ENCODE measurements around the gene SRRM3.
"Not testable (repeated sequence)": the region's sequence is repeated elsewhere in the genome, so short reads cannot be mapped to it uniquely, and the experiment has no call there.

SRRM3 gene

DNA sequence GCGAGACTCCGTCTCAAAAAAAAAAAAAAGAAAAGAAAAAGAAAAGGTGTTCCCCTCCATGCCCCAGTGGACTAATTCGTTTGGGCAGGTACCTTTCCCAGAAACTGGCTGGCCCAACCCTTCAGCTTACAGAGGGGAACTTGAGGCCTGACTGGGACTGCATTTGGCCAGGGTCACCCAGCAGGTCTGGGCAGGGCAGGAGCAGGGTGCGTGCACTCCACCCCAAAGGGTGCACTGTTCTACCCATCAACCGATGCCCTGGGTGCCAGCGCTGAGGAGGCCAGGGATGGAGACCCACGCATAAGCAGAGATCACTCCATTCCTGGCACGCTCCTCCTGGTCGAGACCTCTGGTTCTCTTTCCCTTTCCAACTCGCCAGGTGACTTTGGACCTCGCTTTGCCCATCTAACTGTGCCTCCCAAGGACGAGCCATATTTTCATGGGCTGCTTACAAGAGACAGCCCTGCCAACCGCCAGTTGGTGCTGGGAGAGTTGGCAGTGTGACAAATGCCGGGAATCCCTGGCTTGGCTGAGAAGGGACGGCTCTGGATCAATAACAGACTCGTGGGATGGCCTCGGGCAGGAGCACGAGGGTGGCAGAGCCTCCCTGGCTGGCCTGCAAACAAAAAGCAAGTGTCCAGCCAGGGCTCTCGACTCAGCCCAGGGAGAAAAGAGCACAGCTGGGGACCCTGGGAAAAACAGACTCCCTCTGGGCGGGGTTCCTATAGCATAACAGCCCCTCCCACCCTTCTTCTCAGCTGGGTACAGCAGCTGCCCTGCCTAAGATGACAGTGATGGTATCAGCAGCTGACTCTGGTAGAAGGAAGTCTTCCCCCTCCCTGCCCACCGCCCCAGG lies 108.6 kb downstream of the SRRM3 start:
- no peak overlapping the region for H3K4me3 ChIP-seq (ENCODE audit: low read depth, low read length)
- H3K27me3 ChIP-seq (ENCODE audit: control insufficient read depth, insufficient read depth, low read length) = no peaks in the 10 kb centered on the region
- H3K9me3 ChIP-seq (ENCODE audit: control insufficient read depth, insufficient read depth, low read length) = no peaks in the 10 kb centered on the region
- no peak overlapping the region for H3K9ac ChIP-seq (ENCODE audit: low read depth, low read length)
- no peak overlapping the region for H3K27ac ChIP-seq (ENCODE audit: low read depth, low read length)
- no peaks in the 10 kb centered on the region for H3K36me3 ChIP-seq (ENCODE audit: control insufficient read depth, insufficient read depth, low read length)
- H3K4me1 ChIP-seq (ENCODE audit: control insufficient read depth, insufficient read depth, low read length) = peaks cover 5% of the 10 kb centered on the region; the same call in 1 of the 2 replicates

DNA sequence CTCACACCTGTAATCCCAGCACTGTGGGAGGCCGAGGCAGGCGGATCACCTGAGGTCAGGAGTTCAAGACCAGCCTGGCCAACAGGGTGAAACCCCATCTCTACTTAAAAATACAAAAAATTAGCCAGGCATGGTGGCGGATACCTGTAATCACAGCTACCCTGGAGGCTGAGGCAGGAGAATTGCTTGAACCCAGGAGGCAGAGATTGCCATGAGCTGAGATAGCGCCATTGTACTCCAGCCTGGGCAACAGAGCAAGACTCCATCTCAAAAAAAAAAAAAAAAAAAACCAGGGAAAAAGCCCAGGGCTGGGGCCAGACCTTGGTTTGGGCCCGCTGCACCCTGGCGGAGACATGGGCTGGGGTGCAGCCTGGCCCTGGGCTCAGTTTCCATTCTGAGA lies 110.1 kb downstream of the SRRM3 start:
- not testable (repeated sequence) for H3K36me3 ChIP-seq (ENCODE audit: control insufficient read depth, insufficient read depth, low read length); H3K4me1 ChIP-seq (ENCODE audit: control insufficient read depth, insufficient read depth, low read length); H3K27ac ChIP-seq (ENCODE audit: low read depth, low read length); H3K9me3 ChIP-seq (ENCODE audit: control insufficient read depth, insufficient read depth, low read length); H3K27me3 ChIP-seq (ENCODE audit: control insufficient read depth, insufficient read depth, low read length); H3K4me3 ChIP-seq (ENCODE audit: low read depth, low read length); H3K9ac ChIP-seq (ENCODE audit: low read depth, low read length)

DNA sequence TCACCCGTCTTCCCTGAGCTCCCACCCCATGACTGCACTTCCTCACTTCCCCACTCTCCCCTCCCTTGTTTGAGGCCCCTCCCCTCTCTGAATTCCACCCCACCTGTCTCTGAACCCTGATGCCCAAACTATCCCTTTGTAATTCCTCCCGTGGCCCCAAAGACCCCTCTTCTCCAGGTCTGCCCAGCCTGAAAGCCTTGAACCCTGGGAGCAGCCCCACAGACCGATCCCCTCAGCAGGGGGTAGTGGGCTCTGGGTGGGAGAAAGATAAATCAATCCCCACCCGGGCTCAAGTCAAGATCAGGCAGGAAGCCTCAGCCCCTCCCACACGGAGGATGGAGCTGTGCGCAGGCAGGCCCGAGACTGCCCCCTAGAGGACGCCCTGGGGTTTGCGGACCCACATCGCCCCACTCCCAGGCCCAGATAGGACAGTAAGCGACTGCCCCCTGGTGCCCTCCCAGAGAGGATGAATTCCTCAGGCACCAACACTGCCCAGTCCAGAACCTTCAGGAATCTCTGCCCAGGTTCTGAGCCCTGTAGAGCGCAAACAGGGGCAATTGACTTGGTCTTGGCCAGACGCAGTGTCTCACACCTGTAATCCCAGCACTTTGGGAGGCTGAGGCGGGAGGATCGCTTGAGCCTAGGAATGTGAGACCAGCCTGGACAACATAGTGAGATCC lies 112.5 kb downstream of the SRRM3 start:
- no peak overlapping the region for H3K27ac ChIP-seq (ENCODE audit: low read depth, low read length)
- H3K4me3 ChIP-seq (ENCODE audit: low read depth, low read length) = peak overlapping the region; percentile 57

DNA sequence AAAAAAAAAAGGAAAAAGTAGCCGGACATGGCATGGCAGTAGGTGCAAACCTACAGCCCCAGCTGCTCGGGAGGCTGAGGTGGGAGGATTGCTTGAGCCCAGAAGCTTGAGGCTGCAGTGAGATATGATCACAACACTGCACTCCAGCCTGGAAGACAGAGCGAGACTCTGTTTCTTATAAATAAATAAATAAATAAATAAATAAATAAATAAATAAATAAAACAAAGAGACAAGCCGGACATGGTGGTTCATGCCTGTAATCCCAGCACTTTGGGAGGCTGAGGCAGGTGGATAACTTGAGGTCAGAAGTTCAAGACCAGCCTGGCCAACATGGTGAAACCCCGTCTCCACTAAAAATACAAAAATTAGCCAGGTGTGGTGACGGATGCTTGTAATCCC lies 113.0 kb downstream of the SRRM3 start:
- peaks cover 13% of the 10 kb centered on the region for H3K4me1 ChIP-seq (ENCODE audit: control insufficient read depth, insufficient read depth, low read length)
- H3K9ac ChIP-seq (ENCODE audit: low read depth, low read length); H3K36me3 ChIP-seq (ENCODE audit: control insufficient read depth, insufficient read depth, low read length); H3K27ac ChIP-seq (ENCODE audit: low read depth, low read length); H3K9me3 ChIP-seq (ENCODE audit: control insufficient read depth, insufficient read depth, low read length); H3K27me3 ChIP-seq (ENCODE audit: control insufficient read depth, insufficient read depth, low read length); H3K4me3 ChIP-seq (ENCODE audit: low read depth, low read length): not testable (repeated sequence)

More for the DNA sequence above, 112.5 kb downstream of the SRRM3 start:
- H3K9ac ChIP-seq (ENCODE audit: low read depth, low read length) = no peak overlapping the region
- H3K27me3 ChIP-seq (ENCODE audit: control insufficient read depth, insufficient read depth, low read length) = no peaks in the 10 kb centered on the region
- H3K4me1 ChIP-seq (ENCODE audit: control insufficient read depth, insufficient read depth, low read length) = peaks cover 11% of the 10 kb centered on the region
- no peaks in the 10 kb centered on the region for H3K36me3 ChIP-seq (ENCODE audit: control insufficient read depth, insufficient read depth, low read length)
- H3K9me3 ChIP-seq (ENCODE audit: control insufficient read depth, insufficient read depth, low read length) = no peaks in the 10 kb centered on the region

DNA sequence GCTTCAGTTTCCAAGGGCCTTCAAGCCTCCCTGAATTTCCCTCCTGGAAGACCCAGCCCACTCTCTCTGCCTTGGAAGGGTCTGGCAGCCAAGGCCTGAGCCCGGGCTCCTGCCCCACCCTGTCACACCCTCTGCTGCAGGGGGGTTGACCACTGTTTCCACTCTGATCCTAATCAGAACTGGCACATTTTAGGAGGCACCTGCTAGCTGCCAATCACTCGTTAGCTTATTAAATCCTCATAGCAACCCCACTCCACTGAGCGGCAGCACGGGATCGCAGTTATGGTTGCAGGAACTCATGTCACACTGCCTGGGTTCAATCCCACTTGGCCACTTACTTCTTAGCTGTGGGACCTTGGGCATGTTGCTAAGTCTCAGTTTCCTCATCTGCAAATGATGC lies 113.7 kb downstream of the SRRM3 start:
- H3K4me3 ChIP-seq (ENCODE audit: low read depth, low read length) = no peak overlapping the region
- H3K9ac ChIP-seq (ENCODE audit: low read depth, low read length) = no peak overlapping the region
- H3K4me1 ChIP-seq (ENCODE audit: control insufficient read depth, insufficient read depth, low read length) = peaks cover 13% of the 10 kb centered on the region
- no peak overlapping the region for H3K27ac ChIP-seq (ENCODE audit: low read depth, low read length)
- H3K36me3 ChIP-seq (ENCODE audit: control insufficient read depth, insufficient read depth, low read length) = no peaks in the 10 kb centered on the region
- H3K27me3 ChIP-seq (ENCODE audit: control insufficient read depth, insufficient read depth, low read length) = no peaks in the 10 kb centered on the region
- H3K9me3 ChIP-seq (ENCODE audit: control insufficient read depth, insufficient read depth, low read length) = no peaks in the 10 kb centered on the region

DNA sequence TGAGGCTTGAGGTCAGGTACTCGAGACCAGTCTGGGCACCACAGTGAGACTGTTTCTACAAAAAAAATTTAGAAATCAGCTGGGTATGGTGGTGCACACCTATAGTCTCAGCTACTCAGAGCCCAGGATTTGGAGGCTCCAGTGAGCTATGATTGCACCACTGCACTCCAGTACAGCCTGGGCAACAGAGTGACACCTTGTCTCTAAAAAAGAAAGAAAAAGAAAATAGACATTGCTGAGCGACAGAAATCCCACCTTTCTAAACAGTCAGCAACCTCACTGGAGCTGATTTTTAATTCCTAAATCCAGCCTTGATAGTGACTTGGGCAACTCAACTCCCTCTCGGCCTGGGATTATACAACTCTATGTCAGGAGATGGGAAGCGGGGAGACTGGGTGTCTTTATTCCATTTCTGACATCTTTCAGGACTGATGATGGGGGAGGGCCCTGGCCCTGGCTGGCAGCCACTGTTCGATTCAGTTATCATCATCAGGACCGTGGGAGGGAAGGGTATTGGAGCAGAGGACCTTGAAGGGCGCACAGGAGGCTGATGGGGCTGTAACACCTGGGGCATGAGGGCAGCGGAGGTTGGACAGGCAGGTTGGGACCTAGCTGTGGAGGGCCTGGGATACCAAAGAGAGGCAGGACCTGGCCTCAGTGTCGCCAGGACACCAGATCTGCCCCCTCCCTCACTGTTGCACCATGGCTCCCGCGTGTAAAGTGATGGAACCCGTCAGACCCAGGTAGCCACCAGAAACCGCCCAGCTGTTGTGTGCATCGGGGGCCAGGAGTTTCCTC lies 115.5 kb downstream of the SRRM3 start:
- Histone ChIP-seq H3K4me3 (ENCODE audit: low read depth, low read length) (peak overlapping the region; percentile 45), H3K9ac (ENCODE audit: low read depth, low read length) (peak overlapping the region; percentile 24; the same call in 1 of the 2 replicates), H3K27me3 (ENCODE audit: control insufficient read depth, insufficient read depth, low read length) (no peaks in the 10 kb centered on the region), H3K9me3 (ENCODE audit: control insufficient read depth, insufficient read depth, low read length) (no peaks in the 10 kb centered on the region), H3K27ac (ENCODE audit: low read depth, low read length) (peak overlapping the region; percentile 78), H3K4me1 (ENCODE audit: control insufficient read depth, insufficient read depth, low read length) (peaks cover 13% of the 10 kb centered on the region), H3K36me3 (ENCODE audit: control insufficient read depth, insufficient read depth, low read length) (no peaks in the 10 kb centered on the region; the same call in 1 of the 2 replicates)

DNA sequence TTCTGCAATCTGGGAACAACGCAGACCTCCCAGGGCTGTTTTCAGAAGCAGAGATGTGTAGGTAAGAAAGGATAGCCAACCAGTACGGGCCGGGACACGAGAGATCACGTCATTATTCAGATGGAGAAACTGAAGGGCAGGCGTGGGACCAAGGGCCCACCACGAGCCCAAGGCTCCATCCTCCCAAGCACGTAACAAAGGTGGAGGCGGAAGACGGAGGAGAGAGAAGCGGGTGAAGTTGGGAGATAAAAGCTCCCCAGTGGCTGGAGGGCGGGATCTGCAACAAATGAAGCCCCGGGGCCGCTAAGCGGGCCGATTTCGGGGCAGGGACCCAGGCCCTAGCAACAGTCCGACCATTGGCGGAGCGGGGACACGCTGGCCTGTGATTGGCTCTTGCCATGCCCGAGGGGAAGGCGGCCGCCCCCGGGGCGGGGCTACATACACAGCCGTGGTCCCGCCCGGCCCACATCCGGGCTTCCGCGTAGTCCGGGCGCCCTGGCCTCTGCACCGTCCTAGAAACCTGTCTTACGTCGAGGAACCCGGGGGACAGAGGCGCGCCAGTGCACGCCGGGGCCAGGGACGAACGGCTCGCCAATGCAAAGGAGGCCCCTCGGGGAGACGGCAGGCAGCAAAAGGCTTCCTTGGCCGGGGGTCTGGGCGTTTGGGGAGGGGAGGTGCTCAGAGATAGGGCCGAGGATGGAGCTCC lies 116.2 kb downstream of the SRRM3 start:
- Histone ChIP-seq H3K4me1 (ENCODE audit: control insufficient read depth, insufficient read depth, low read length) (peaks cover 13% of the 10 kb centered on the region), H3K4me3 (ENCODE audit: low read depth, low read length) (peak overlapping the region; percentile 70), H3K9me3 (ENCODE audit: control insufficient read depth, insufficient read depth, low read length) (no peaks in the 10 kb centered on the region), H3K27ac (ENCODE audit: low read depth, low read length) (peak overlapping the region; percentile 91), H3K9ac (ENCODE audit: low read depth, low read length) (peak overlapping the region; percentile 66), H3K36me3 (ENCODE audit: control insufficient read depth, insufficient read depth, low read length) (peaks cover 3% of the 10 kb centered on the region; the same call in 1 of the 2 replicates), H3K27me3 (ENCODE audit: control insufficient read depth, insufficient read depth, low read length) (no peaks in the 10 kb centered on the region)

DNA sequence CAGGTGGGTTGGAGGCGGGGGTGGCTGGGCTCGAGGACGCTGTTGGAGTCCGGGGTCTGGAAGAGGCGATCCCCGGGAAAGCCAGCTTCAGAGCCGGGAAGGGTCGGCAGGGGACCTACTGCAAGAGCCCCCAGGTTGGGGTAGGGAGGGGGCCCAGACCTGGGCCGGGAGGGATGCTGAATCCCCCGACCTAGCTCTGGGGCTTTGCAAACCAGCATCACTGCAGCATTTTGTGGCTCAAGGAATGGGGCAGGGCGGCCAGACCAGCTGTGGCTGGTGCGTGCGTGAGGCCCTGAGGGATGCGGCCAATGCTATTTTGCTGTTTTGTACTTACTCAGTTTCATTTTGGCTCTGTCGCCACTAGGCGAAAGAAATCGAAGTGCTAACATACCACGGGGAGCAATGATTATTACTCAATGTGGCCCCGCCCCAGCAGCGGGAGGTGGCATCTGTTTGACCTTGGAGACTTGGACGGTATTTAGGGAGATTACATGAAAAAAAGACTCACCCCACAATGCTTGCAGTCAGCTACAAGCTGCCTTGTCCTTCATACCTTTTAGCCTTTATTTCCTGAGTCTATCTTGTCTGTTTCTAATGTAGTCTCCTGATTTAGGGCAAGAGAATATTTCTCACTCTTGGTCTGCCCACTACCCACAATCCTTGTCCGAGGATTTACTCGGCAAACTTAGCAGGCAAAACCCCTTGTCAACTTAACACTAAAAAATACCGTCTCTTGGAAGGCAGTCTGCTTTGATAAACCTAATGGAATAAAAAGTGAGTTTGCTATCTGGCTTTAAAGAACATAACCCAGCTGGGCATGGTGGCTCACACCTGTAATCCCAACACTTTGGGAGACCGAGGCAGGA lies 117.0 kb downstream of the SRRM3 start:
- peaks cover 9% of the 10 kb centered on the region; the same call in 1 of the 2 replicates for H3K36me3 ChIP-seq (ENCODE audit: control insufficient read depth, insufficient read depth, low read length)
- peak overlapping the region; percentile 91 for H3K27ac ChIP-seq (ENCODE audit: low read depth, low read length)
- H3K4me3 ChIP-seq (ENCODE audit: low read depth, low read length) = peak overlapping the region; percentile 70
- H3K9ac ChIP-seq (ENCODE audit: low read depth, low read length) = peak overlapping the region; percentile 66
- peaks cover 13% of the 10 kb centered on the region for H3K4me1 ChIP-seq (ENCODE audit: control insufficient read depth, insufficient read depth, low read length)
- no peaks in the 10 kb centered on the region for H3K27me3 ChIP-seq (ENCODE audit: control insufficient read depth, insufficient read depth, low read length)
- H3K9me3 ChIP-seq (ENCODE audit: control insufficient read depth, insufficient read depth, low read length) = no peaks in the 10 kb centered on the region

DNA sequence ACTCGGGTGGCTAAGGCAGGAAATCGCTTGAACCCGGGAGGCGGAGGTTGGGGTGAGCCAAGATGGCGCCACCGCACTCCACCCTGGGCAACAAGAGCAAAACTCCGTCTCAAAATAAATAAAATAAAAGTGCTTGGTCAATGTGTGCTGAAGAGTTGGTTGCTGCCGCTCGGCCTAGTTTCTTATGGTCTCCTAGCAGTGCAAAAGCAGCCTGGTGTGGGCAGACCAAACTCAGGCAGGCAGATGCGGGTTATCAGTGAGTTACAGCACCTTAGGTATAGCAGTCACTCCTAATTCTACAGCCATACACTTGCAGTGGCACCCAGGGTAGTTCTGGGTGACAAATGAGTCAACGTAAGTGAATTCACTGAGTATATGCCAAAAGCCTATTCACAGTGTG lies 123.4 kb downstream of the SRRM3 start:
- no peak overlapping the region for H3K4me3 ChIP-seq (ENCODE audit: low read depth, low read length)
- no peak overlapping the region for H3K27ac ChIP-seq (ENCODE audit: low read depth, low read length)
- peaks cover 62% of the 10 kb centered on the region for H3K36me3 ChIP-seq (ENCODE audit: control insufficient read depth, insufficient read depth, low read length)
- H3K9ac ChIP-seq (ENCODE audit: low read depth, low read length) = no peak overlapping the region
- no peaks in the 10 kb centered on the region for H3K27me3 ChIP-seq (ENCODE audit: control insufficient read depth, insufficient read depth, low read length)
- no peaks in the 10 kb centered on the region for H3K9me3 ChIP-seq (ENCODE audit: control insufficient read depth, insufficient read depth, low read length)
- no peaks in the 10 kb centered on the region for H3K4me1 ChIP-seq (ENCODE audit: control insufficient read depth, insufficient read depth, low read length)

DNA sequence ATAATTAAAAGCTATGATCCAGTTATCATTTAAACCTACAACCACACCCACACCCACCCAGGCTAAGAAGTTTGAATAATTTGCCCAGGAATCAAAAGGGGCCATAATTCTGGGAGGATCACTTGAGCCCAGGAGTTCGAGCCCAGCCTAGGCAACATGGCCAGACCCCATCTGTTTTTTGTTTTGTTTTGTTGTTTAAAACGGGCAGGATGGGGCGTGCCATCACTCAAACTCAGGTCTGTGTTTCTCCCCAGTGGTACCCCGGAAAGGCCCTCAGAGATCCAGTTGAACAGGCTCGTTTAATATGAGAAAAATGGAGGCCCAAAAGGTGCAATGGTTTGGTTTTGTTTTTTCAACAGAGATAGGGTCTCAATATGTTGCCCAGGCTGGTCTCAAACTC lies 124.1 kb downstream of the SRRM3 start:
- Histone ChIP-seq H3K4me1 (ENCODE audit: control insufficient read depth, insufficient read depth, low read length) (no peaks in the 10 kb centered on the region), H3K9ac (ENCODE audit: low read depth, low read length) (no peak overlapping the region), H3K4me3 (ENCODE audit: low read depth, low read length) (no peak overlapping the region), H3K9me3 (ENCODE audit: control insufficient read depth, insufficient read depth, low read length) (no peaks in the 10 kb centered on the region), H3K27ac (ENCODE audit: low read depth, low read length) (no peak overlapping the region), H3K27me3 (ENCODE audit: control insufficient read depth, insufficient read depth, low read length) (no peaks in the 10 kb centered on the region), H3K36me3 (ENCODE audit: control insufficient read depth, insufficient read depth, low read length) (peaks cover 69% of the 10 kb centered on the region)
